PFSK-1 (cell line): ENCODE results near the gene NSL1.

Experiments used
- POLR2AphosphoS5 ChIP-seq: IDR thresholded peaks from 2 replicates; pipeline ENCODE4 v1.6.1; 2012; ENCODE audit warnings: low read depth, mild to moderate bottlenecking, control low read depth, low read length, moderate library complexity
- TAF1 ChIP-seq: IDR thresholded peaks from 2 replicates; pipeline ENCODE4 v1.6.1; 2012; ENCODE audit warnings: low read length, control low read depth, borderline replicate concordance; ENCODE audit not compliant: insufficient read depth

DNA sequence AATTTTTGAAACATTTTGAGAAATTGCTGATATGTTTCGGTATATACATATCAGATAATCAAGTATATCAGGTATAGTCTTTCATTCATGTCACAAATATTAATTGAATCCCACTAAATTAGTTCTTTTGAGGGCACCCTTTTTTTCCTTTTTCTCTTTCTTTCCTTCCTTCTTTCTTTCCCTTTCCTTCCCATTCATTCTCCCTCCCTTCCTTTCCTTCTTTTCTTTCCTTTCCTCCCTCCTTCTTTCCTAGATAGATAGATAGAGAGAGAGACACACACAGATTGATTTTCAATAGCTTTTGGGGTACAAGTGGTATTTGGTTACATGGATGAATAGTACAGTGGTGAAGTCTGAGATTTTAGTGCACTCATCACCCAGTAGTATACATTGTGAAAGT, 5.7 kb downstream of the NSL1 start:
- TF ChIP-seq TAF1: no peak
- no peak for TF ChIP-seq POLR2AphosphoS5
